ENCODE results near the gene PRKCSH.

- no peak for TF ChIP-seq CTCF (IDR thresholded peaks at IDR 0.05 in 4 of 5, conservative IDR thresholded peaks at IDR 0.05 in 1 of 5)
- TF ChIP-seq POLR2A (IDR thresholded peaks at IDR 0.05), result no peak
Measured at GRCh38 chr19:11445141-11445540, 9.7 kb downstream of the PRKCSH start.

All from gastrocnemius medialis (tissue), 4 donors.